H1 (cell line): ENCODE results near the gene RMDN2. TPM values are rescaled to one million over a fixed set of nuclear protein-coding genes. Genes with fewer than 3 reads are reported as not detected.

ENCODE experiments used
- CTCF ChIA-PET: fragments of 300-600 bp; sonication (Branson Sonifier 250); formaldehyde crosslinking; loops from one replicate; lab custom pipeline; 2021; ENCODE audit not compliant: partially characterized antibody; lab: Charles Lee
- POLR2A ChIA-PET: fragments of 300-600 bp; sonication (Branson Sonifier 250); formaldehyde crosslinking; loops from one replicate; lab custom pipeline; 2021; ENCODE audit warnings: inconsistent platforms; ENCODE audit not compliant: partially characterized antibody; lab: Charles Lee
- DNase-seq, 2 experiments: peaks; one replicate each; pipeline versions ENCODE4 v3.0.0 to v3.0.0-alpha.2; 2010 to 2022; ENCODE audit warnings: low spot score in 2 of 2, low read depth in 1 of 2, mixed read lengths in 1 of 2
- FAIRE-seq: peaks from 2 replicates; lab custom pipeline; 2011; peaks lifted over from hg19 to GRCh38; lab: Jason Lieb, UNC
- H2AFZ ChIP-seq: 2 replicates; pipeline ENCODE4 v1.8.1; 2012; ENCODE audit warnings: low read length, inconsistent platforms
- H2AK5ac ChIP-seq: 2 replicates; pipeline ENCODE4 v1.6.1; 2013; ENCODE audit warnings: low read depth, low read length
- H2BK120ac ChIP-seq: replicated peaks from 2 replicates; pipeline ENCODE3; 2013; ENCODE audit warnings: low read depth, low read length, inconsistent platforms
- H2BK12ac ChIP-seq: 2 replicates; pipeline ENCODE4 v1.6.1; 2013; ENCODE audit warnings: low read depth, low read length
- H2BK15ac ChIP-seq: 2 replicates; pipeline ENCODE4 v1.6.1; 2013; ENCODE audit warnings: low read length
- H2BK20ac ChIP-seq: 2 replicates; pipeline ENCODE4 v1.6.1; 2013; ENCODE audit warnings: low read length
- H2BK5ac ChIP-seq: 2 replicates; pipeline ENCODE4 v1.6.1; 2013; ENCODE audit warnings: low read depth, low read length
- H3K14ac ChIP-seq: 2 replicates; pipeline ENCODE4 v1.6.1; 2013; ENCODE audit warnings: inconsistent platforms; ENCODE audit not compliant: insufficient read length
- H3K18ac ChIP-seq: 2 replicates; pipeline ENCODE4 v1.6.1; 2013; ENCODE audit warnings: low read length; ENCODE audit errors: extremely low read depth
- H3K23ac ChIP-seq: 2 replicates; pipeline ENCODE4 v1.6.1; 2013; ENCODE audit warnings: inconsistent platforms; ENCODE audit not compliant: insufficient read length
- H3K23me2 ChIP-seq: 2 replicates; pipeline ENCODE4 v1.6.1; 2013; ENCODE audit warnings: low read depth, low read length
- H3K27ac ChIP-seq: 2 replicates; pipeline ENCODE4 v1.6.1; 2011; ENCODE audit warnings: low read depth, low read length, inconsistent platforms
- H3K27me3 ChIP-seq, 4 experiments: replicated peaks in 1 of 4; 1 replicate in 1 of 4; 2 replicates in 3 of 4; pipeline versions ENCODE4 v1.6.1 to v1.8.1; 2011 to 2013; ENCODE audit warnings: low read length in 3 of 4, mild to moderate bottlenecking in 3 of 4, inconsistent platforms in 2 of 4, mixed read lengths in 2 of 4, moderate library complexity in 1 of 4; ENCODE audit not compliant: control insufficient read depth in 3 of 4, insufficient read depth in 3 of 4; ENCODE audit errors: extremely low read depth in 1 of 4
- H3K36me3 ChIP-seq, 4 experiments: 2 replicates each; pipeline versions ENCODE4 v1.6.1 to v1.8.1; 2011 to 2013; ENCODE audit warnings: mild to moderate bottlenecking in 4 of 4, low read length in 3 of 4, moderate library complexity in 2 of 4, control low read depth in 1 of 4, inconsistent platforms in 1 of 4; ENCODE audit not compliant: insufficient read depth in 4 of 4, control insufficient read depth in 2 of 4
- H3K4ac ChIP-seq: replicated peaks from 2 replicates; pipeline ENCODE3; 2013; ENCODE audit warnings: low read length, low read depth, mixed read lengths, inconsistent platforms; ENCODE audit not compliant: insufficient read length
- H3K4me1 ChIP-seq, 4 experiments: replicated peaks in 1 of 4; 1 replicate in 1 of 4; 2 replicates in 3 of 4; pipeline versions ENCODE4 v1.6.1 to v1.8.1; 2011 to 2013; ENCODE audit warnings: low read length in 3 of 4, inconsistent platforms in 2 of 4, mixed read lengths in 1 of 4; ENCODE audit not compliant: insufficient read depth in 4 of 4, control insufficient read depth in 3 of 4
- H3K4me2 ChIP-seq, 2 experiments: 2 replicates each; pipeline versions ENCODE4 v1.6.1 to v1.8.1; 2011 to 2013; ENCODE audit warnings: low read depth in 2 of 2, low read length in 2 of 2, control low read depth in 1 of 2, inconsistent platforms in 1 of 2, mild to moderate bottlenecking in 1 of 2; ENCODE audit not compliant: insufficient read depth in 1 of 2
- H3K4me3 ChIP-seq, 4 experiments: fragments of 200-600, 300-600 bp in 1 of 4; sonication (generic), shearing (Covaris generic), sonication (Bioruptor Twin) in 1 of 4; 2 replicates each; pipeline versions ENCODE4 v1.5.1 to v1.8.1; 2011 to 2016; ENCODE audit warnings: low read length in 4 of 4, low read depth in 3 of 4, control low read depth in 2 of 4, inconsistent platforms in 2 of 4, mild to moderate bottlenecking in 2 of 4, mixed read lengths in 1 of 4, moderate library complexity in 1 of 4; ENCODE audit not compliant: insufficient read depth in 2 of 4; ENCODE audit errors: extremely low read depth in 1 of 4
- H3K56ac ChIP-seq: replicated peaks from 2 replicates; pipeline ENCODE3; 2013; ENCODE audit warnings: low read depth, mild to moderate bottlenecking, mixed read lengths, low read length, inconsistent platforms; ENCODE audit not compliant: insufficient read length
- H3K79me1 ChIP-seq: 2 replicates; pipeline ENCODE4 v1.6.1; 2013; ENCODE audit warnings: low read depth, low read length, control low read depth
- H3K79me2 ChIP-seq, 2 experiments: 2 replicates each; pipeline versions ENCODE4 v1.6.1 to v1.8.1; 2012 to 2013; ENCODE audit warnings: low read length in 2 of 2, mild to moderate bottlenecking in 2 of 2, inconsistent platforms in 1 of 2; ENCODE audit not compliant: insufficient read depth in 2 of 2, control insufficient read depth in 1 of 2
- H3K9ac ChIP-seq, 4 experiments: replicated peaks in 1 of 4; 1 replicate in 1 of 4; 2 replicates in 3 of 4; pipeline versions ENCODE4 v1.6.1 to v1.8.1; 2011 to 2013; ENCODE audit warnings: low read depth in 3 of 4, low read length in 3 of 4, control low read depth in 2 of 4, mild to moderate bottlenecking in 2 of 4, moderate library complexity in 2 of 4, inconsistent platforms in 1 of 4; ENCODE audit errors: extremely low read depth in 1 of 4
- H3K9me3 ChIP-seq, 2 experiments: 2 replicates each; pipeline versions ENCODE4 v1.6.1 to v1.8.1; 2012 to 2013; ENCODE audit warnings: mild to moderate bottlenecking in 2 of 2, moderate library complexity in 2 of 2, control low read depth in 1 of 2, inconsistent platforms in 1 of 2, low read depth in 1 of 2, low read length in 1 of 2, mixed read lengths in 1 of 2; ENCODE audit not compliant: insufficient read depth in 2 of 2
- H4K20me1 ChIP-seq, 2 experiments: replicated peaks in 1 of 2; 2 replicates each; pipeline versions ENCODE3 to v1.8.1; 2011 to 2013; ENCODE audit warnings: inconsistent platforms in 2 of 2, low read length in 2 of 2, mild to moderate bottlenecking in 1 of 2; ENCODE audit not compliant: insufficient read depth in 2 of 2, control insufficient read depth in 1 of 2
- H4K5ac ChIP-seq: 2 replicates; pipeline ENCODE4 v1.6.1; 2013; ENCODE audit warnings: low read length, low read depth, mixed read lengths, inconsistent platforms; ENCODE audit not compliant: insufficient read length
- H4K8ac ChIP-seq: 2 replicates; pipeline ENCODE4 v1.8.0; 2013; ENCODE audit warnings: mild to moderate bottlenecking, moderate library complexity, low read length, inconsistent platforms; ENCODE audit not compliant: insufficient read depth; ENCODE audit errors: extremely low read depth
- H4K91ac ChIP-seq: replicated peaks from 2 replicates; pipeline ENCODE3; 2013; ENCODE audit warnings: low read length, mixed read lengths, inconsistent platforms; ENCODE audit not compliant: insufficient read length
- EGR1 ChIP-seq: IDR thresholded peaks from 2 replicates; pipeline ENCODE4 v1.6.1; 2011; ENCODE audit warnings: low read depth, low read length, borderline replicate concordance
- TAF7 ChIP-seq: optimal IDR thresholded peaks from 2 replicates; pipeline ENCODE3; 2011; ENCODE audit warnings: low read depth, mild to moderate bottlenecking, inconsistent platforms, low read length, moderate library complexity, borderline replicate concordance
- WGBS, 2 experiments: shearing (Covaris generic) in 1 of 2; methylation state at CpG; one replicate each; pipeline versions ENCODE4 v1.1.6 to v1.1.7; 2013 to 2015; ENCODE audit warnings: low lambda C conversion rate in 2 of 2, mixed read lengths in 2 of 2, inconsistent platforms in 1 of 2, low coverage in 1 of 2, missing lambda C conversion rate in 1 of 2; ENCODE audit not compliant: insufficient replicate concordance in 2 of 2, insufficient coverage in 1 of 2, insufficient read length in 1 of 2; ENCODE audit errors: extremely low coverage in 1 of 2, missing lambda C conversion rate in 1 of 2; 5-methylcytosine and 5-hydroxymethylcytosine counted together
- polyA plus RNA-seq, 7 experiments: library from polyadenylated mRNA; depleted of rRNA in 3 of 7; stranded (reverse) in 5 of 7; unstranded in 2 of 7; fragments of >200 nt in 5 of 7; fragments of 200-250 nt in 2 of 7; gene quantifications; 1 replicate in 5 of 7; 2 replicates in 1 of 7; 4 replicates in 1 of 7; pipeline versions ENCODE4 v1.2.1 to v1.2.3, GENCODE V29; 2011 to 2013; ENCODE audit warnings: missing spikeins in 2 of 7, mixed read lengths in 2 of 7
- total RNA-seq: library from RNA; stranded (reverse); fragmentation: NEBNext Ultra II Directional; extraction: Animal tissue kit (Norgen Biotek cat#: 25700); gene quantifications from 2 replicates; pipeline ENCODE4 v1.2.1, GENCODE V29; 2021

The RMDN2 gene
- total and polyA plus RNA-seq, 2 of the 8 experiments (the other 6 are each of a cell fraction or from before 2014, with no cell fraction given) = 0.53 to 3.0 TPM

- Histone ChIP-seq H3K23me2 (no peaks in the 10 kb centered on the region), H3K4me1 (peaks cover 0 to 4% (median 3%) of the 10 kb centered on the region in 4 experiments; a peak in 2 of 7 replicates), H2BK12ac (no peak overlapping the region), H4K5ac (no peak overlapping the region), H2BK5ac (no peak overlapping the region), H4K8ac (no peak overlapping the region), H3K36me3 (no peaks in the 10 kb centered on the region), H3K56ac (no peak overlapping the region), H3K27me3 (peaks cover 0 to 1% (median 0%) of the 10 kb centered on the region in 4 experiments; a peak in 1 of 7 replicates), H3K4me3 (no peak overlapping the region), H3K79me1 (no peaks in the 10 kb centered on the region), H3K23ac (no peak overlapping the region), H3K79me2 (no peaks in the 10 kb centered on the region), H3K9ac (no peak overlapping the region), H2AK5ac (no peak overlapping the region), H2BK15ac (no peak overlapping the region), H3K4me2 (no peak overlapping the region), H3K27ac (no peak overlapping the region), H3K18ac (no peak overlapping the region), H3K9me3 (no peaks in the 10 kb centered on the region), H2AFZ (no peak overlapping the region), H2BK20ac (no peak overlapping the region), H2BK120ac (no peak overlapping the region), H4K20me1 (no peaks in the 10 kb centered on the region), H3K4ac (no peak overlapping the region), H4K91ac (no peak overlapping the region), H3K14ac (no peak overlapping the region)
- DNase-seq (no peak), FAIRE-seq (no peak)
- ChIA-PET CTCF (no interaction called here), POLR2A (no interaction called here)
- WGBS, 2 experiments = 97% methylated on average over 1 of the region's 1 CpG; no CpG with 5 or more reads in 1 of the 2 experiments
- TF ChIP-seq EGR1 = no peak
- TF ChIP-seq TAF7 = no peak
Measured at GRCh38 chr2:37971971-37972370, 46.9 kb downstream of the RMDN2 start.
